NCI-H1436 treated with DMSO at 0.1 percent for 48 hours (cell line): ENCODE measurements around the gene KCNQ4.

ENCODE experiments used
- DNase-seq: peaks from one replicate; lab custom pipeline; 2025; lab: John Stamatoyannopoulos, UW

KCNQ4 gene

DNA sequence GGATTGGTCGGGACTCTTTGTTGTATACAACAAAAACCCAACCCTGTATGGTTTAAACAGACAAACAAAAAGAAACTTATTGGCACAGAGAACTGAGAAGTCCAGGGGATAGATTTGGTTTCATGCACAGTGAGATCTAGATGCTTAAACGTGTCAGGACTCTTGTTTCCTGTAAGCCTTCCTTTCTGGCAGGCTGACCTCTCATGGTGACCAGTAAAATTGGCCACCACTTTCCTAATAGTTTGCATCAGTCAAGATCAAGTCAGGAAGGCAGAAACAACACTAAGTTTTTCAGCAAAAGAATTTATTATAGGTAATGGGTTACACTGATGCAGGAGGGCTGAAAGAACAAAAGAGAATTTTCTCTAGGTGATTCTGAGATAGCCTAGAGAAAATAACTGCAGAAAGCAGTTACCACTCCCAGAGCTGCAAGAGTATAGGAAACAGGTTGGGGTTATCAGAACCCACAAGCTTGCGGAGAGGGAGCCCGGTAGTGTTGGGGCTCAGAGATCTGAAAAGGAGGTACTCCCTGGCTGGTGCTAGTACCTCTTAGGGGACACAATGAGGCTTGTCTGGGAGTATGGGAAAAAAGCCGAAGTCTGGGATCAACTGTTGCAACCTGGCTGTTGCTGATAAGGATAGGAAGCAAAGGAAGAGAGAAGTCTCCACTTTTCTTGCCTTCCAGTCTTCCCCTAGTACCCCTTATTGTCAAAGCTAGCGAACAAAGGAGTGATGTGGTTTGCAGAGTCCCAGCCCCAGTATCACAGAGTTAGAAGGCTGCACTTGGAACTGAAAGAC is 57.1 kb downstream of the KCNQ4 start:
- no peak for DNase-seq

DNA sequence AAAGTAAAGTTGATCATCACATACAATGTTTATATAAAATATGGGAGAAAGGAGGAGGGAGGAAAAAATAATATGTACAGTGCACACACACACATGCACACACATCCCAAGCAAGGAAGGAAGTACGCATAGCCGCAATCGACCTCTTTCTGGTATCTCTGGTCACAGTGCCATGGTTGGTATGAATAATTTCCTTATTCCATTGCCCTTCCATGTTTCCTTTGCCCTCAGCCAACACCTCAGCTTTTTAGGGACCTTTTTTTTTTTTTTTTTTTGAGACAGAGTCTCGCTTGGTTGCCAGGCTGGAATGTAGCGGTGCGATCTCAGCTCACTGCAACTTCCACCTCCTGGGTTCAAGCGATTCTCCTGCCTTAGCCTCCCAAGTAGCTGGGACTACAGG is 58.0 kb downstream of the KCNQ4 start:
- DNase-seq: no peak

DNA sequence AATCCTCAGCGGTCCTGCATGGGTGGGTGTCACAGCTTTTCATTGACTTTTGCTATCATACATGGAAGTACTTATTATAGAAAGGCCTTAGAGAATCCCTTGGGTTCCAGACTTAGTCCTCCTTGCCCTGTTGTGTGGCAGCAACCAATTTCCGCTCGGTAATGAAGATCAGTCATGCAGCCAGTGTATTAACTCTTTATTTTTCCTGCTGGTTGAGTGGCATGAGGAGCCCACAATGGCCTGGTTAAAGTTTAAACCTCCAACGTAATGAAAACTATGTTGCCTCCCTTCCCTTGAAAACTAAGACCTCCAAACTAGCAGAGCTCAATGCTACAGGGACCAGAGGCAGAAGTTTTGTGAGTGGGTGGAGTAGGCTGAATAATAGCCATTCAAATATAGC is 58.6 kb downstream of the KCNQ4 start:
- DNase-seq: no peak

DNA sequence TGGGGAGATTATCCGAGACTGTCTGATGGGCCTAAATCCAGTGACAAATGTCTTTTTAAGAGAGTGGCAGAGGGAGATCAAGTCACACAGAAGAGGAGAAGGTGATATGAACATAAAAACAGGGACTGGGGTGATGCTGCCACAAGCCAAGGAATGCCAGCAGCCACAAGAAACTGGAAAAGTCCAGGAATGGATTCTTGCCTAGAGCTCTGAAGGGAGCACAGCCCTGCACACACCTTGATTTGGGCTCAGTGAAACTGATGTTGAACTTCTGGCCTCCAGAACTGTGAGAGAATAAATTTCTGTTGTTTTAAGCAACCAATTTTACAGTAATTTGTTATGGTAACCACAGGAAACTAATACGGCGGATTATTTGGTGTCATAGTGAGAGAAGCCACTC is 59.1 kb downstream of the KCNQ4 start:
- no peak for DNase-seq

DNA sequence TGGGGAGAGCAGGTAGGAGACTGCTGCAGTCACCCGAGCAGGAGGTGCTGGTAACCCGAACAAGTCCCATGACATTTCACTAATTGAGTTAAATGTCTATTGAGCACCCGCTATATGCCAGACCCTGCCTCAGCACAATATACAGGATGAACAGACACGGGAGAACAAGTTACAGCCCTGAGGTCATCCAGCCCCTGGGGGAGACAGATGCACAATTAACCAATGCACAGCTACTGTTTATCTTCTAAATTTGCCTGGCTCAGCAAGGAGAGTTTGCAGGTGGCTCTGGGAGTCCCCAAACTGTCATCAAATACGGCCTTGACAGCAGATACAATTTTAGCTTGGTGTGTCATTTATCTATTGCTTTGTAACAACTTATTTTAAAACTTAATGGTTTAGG is 60.5 kb downstream of the KCNQ4 start:
- DNase-seq: peak; percentile 90

DNA sequence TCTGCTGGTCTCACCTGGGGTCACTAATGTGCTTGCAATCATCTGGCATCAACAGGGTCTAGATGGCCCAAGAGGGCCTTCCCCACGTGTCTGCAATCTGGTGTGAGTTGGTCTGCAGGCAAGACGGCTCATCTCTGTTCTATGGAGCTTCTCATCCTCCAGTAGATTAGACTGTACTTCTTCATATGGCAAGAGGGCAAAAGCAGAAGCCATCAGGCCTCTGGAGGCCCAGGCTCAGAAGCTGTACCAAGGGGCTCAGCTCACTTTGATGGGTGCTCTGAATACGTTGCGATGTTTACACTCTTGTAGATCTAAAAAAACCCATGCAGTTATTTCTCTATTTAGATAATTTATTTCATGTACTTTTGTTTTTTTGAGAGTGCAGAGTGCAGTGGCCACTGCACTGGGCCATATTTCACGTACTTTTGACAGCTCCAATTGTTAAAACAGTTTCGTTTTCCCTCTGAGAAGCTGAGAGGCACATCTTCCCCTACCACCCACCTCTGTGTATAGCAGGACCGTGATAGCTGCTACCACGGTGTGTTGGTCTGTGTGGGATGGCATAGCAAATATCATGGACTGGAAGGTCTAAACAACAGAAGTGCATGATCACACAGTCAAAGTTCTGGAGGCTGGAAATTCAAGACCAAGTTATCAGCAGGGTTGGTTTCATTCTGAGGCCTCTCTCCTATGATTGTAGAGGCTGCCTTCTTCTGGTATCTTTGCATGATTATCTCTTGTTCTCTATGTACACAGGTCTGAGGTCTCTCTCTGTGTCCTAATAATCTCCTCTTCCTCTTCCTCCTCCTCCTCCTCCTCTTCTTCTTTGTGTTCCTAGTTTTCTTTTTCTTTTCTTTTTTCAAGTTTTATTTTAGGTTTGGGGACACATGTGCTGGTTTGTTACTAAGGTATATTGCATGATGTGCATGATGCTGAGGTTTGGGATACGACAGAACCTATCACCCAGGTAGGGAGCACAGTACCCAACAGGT is 61.6 kb downstream of the KCNQ4 start:
- no peak for DNase-seq

DNA sequence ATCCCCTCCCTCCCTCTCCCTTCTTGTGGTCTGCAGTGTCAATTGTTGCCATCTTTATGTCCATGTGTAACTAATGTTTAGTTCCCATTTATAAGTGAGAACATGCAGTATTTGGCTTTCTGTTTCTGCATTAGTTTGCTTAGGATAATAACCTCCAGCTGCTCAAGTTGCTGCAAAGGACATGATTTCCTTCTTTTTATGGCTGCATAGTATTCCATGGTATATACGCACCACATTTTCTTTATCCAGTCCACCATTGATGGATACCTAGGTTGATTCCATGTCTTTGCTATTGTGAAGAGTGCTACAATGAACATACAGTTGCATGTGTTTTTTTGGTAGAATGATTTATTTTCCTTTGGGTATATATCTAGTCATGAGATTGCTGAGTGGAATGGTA is 62.3 kb downstream of the KCNQ4 start:
- no peak for DNase-seq

DNA sequence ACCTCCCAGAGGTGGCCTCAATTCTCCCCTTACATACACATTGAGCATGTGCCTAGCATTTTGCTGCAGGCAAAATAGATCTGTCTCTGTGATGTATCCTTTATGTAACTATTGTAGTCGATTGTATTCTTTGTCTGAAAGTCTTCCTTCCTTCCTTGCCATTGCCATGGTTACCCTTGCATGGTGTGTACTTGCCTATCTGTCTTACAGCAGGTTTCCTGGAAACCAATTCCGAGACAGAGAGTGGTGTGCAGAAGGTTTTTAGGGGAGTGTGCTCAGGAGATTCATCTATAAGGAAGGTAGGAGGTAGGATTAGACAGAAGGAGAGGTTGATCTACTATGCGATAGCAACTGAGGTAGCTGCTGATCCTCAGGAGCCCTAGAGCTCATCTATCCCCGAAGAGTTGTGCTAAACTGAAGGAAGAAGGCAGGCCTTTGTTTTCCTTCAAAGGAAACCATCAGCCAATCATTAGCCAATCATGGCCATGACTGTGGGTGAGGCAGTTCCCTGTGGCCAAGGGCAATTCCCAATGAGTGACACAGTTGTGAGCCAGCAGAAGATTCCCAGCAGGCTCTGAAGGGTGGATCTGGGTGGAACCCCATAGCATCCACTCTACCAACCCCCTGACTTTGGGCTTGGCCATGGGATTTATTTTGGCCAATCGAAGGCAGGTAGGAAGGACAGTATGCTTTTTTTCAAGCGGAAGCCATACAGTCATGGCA is 63.6 kb downstream of the KCNQ4 start:
- no peak for DNase-seq

DNA sequence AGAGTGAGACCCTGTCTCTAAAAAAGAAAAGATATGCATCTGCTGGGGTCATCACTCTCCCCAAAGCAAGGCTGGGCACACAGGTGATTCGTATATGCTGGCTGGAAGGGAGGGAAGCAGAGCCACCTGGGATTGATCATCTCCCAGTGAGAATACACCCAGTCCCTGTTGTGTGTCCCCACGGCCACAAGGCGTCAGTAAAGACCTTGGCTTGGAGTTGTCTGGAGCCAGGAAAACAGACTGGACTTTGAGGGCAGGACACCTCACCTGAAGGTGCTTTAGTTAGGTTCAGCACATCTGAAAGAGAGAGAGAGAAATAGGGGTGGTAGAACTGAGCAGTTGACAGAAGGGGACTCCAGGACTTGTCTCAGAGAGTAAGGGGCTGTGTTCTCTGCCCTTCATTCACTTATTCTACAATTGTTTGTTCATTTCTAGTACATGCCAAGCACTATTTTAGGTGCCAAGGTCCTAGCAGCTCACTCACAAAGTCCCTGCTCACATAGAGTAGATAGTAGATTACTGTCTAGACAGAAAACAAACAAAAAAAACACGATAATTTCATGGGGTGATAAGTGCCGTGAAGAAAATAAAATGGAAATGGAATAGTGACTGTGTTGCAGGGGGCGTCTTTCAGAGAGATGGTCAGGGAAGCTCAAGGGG is 65.1 kb downstream of the KCNQ4 start:
- DNase-seq: no peak

DNA sequence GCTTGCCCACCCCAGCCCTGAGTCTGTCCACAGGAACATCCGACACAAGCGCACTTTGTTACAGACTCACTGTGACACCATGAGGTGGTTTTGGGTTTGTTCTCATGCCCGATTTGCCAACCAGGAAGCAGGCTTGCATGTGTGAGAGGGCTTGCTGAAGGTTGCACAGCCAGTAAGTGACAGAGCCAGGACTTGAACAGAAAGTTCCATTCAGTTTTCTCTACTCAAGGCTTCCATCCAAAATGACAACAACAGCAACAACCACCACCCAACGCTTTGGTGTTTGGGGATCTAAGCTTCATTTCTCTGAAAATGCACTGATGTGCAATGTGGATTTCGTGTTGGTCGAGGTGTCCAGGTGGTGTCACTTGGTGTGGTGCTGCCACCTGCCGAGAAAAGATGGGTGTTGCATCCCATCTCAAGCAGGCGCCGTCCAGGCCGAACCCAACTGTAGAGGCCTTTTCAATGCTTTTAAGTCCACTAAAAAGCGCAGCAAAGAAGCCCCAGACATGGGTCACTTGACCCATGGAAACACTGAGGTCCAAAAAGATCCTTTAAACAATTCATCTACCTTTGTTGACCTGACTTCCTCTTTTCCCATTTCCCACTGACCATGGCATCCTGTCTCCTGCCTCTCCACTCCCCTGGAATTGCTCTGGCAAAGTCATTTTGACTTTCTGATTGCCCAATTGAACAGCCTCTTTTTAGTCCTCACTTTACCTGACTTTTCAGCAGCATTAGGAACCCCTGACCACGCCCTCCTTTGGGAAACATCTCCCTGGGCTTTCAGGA is 66.4 kb downstream of the KCNQ4 start:
- no peak for DNase-seq

DNA sequence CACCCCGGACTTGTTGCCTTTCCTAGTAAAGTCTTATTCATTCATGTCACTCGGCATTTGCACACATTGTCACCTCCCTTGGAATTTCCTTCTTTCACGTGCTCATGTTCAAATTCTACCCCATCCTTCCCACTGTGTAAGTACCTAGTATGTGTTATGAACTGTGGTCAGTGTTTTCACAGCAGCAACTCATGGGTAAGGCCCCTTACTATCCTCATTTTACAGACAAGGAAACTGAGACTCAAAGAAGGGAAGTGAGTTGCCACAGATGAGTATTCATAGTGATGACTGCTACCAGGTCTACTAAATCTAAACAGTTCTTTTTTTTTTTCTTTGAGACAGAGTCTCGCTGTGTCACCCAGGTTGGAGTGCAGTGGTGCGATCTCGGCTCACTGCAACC is 68.1 kb downstream of the KCNQ4 start:
- DNase-seq: no peak

DNA sequence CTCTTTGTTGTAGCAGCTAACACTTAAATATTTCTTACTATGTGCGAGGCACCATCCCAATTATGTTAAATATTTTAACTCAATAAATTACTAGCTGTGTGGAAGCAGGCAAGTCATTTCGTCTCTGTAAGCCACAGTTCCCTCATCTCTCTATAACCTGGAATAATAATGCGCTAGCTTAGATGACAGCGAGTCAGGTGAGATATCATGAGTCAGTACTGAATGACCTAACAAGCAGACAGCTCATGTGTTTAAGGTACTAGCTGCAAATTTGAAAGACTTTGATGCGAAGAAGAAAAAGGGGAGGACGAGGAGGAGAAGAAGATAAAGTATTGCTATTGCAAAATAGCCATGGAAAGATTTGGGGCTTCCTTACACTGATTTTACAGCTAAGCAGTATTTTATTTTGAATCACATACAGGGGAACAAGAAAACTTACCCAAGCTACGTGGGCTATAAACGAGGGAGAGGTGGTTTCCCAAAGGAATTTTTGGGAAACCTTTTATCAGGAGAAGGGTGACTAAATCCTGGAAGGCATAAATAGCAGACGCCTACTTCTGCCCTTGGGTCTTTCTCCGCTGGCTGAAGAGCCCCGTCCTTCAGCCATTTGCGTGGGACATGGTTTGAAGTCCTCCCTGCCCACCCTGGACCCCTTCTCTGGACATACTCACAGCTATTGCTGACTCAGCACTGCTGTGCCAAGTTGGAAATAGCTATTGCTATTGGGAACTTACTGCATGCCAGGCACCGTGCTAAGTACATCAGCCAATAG is 69.7 kb downstream of the KCNQ4 start:
- no peak for DNase-seq

DNA sequence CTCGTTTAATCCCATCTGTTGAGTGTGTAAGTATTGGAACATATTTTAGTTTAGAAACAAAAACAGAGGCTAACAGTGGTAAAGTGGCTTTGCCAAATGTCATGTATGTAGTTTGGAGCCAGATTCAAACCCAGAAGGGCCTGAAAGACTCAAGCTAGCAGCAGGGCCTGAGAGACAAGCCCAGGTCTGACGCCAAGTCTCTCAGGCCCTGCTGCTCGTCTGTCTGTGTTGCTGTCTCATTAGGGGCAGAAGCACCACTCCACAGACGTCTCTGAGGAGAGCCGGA is 70.2 kb downstream of the KCNQ4 start:
- DNase-seq: no peak

DNA sequence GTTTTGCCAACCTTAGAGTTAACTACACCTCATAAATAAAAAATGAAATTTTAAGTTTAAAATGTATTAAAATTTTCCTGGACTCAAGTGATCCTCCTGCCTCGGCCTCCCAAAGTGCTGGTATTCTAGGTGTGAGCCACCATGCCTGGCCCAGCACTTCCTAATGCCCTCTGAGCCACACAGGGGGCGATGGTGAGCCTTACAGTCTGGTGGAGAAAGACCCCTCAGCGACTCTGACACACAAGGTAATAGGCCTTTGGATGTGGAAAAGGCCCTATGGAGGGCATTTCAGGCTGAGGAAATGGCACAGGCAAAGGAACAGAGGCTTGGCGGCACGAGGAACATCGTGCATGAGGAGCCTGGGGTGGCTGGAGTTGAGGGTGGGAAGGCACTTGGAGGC is 71.9 kb downstream of the KCNQ4 start:
- no peak for DNase-seq

DNA sequence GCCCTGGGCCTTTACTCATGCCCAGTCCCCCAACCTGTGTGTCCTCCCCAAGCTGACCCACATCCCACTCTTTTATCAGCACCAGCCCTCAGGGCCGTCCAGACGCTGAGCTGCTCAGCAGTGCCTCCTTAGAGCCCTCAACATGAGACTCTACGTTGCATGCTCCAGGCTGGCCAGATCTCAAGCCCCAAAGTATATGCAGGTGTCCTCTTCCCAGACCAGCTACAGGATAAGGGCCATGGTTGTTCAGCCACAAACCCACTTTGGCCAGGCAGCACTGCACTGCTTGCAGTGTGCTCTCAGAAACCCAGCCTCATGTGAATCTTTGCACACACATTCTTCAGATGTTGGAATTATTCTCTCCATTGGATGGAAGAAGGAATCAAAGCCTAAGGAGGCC is 72.5 kb downstream of the KCNQ4 start:
- no peak for DNase-seq

DNA sequence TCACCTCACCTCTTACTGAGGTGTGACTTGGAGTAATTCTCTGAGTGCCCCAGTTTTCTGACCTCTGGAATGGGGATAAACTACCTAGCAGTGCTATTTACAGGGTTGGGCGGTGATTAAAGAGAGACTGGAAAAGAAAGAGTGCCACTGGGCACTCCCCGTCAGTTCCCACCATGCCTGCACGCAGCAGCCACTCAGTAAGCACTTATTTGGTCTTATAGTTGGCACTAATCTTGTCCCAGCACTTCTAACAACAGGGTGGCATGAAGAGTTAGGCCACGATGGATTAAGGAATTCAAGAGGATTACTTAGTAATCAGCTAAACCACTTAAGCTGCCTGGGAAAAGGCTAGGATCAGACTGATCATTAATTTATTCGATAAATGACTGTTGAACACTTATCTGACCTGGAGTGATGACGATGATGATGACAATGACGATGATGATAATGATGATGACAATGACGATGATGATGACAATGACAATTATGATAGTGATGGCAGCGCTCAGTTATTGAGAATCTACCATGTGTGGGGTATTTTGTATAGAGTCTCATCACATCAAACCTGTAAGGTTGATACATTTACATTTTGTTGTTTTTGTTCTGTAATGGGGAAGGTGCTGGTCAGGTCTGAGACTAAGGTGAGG is 73.2 kb downstream of the KCNQ4 start:
- DNase-seq: no peak

DNA sequence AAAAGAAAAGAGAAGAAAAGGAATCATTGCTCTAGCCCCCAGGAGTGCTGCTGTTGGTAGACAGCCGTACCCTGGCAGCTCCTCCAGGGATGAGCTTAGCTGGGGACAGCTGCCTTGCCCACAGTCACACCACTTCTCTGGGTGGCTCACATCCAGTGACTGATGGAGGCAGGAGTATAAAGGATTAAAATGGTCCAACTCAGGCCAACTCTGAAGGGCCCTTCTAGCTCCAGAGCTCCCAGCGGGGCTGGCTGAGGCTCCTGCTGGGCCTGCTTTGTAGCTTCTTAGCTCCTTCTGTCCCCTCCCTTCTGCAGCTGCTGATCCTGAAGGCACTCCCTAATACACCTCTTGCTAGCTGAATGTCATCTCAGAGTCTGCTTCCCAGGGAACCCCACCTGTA is 74.2 kb downstream of the KCNQ4 start:
- DNase-seq: no peak

DNA sequence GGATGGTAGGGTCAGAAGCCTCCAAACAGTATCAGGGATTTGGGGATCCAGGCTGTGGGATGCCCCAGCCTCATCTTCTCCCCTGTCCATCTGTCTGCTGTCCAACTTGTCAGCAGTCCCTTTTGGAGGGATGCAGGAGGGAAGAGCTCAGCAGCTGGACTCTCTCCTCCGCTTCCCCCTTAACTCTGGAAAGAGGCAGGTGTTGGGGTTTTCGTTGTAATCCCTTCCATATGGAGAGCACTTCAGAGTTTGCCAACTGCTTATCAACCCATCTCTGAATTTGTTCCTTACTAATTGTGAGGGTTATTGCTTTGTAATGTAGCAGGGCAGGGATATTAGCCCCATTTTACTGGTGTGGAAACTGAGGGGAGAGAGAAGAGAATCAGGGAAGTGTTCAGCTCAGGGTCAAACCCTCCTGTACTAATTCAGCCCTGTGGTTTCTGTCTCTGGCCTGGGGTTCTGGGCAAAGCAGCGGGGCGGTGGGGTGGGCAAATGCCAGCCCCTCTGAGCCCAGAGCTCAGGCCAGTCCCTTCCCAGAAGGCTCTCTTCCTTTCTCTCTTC is 75.3 kb downstream of the KCNQ4 start:
- DNase-seq: no peak

DNA sequence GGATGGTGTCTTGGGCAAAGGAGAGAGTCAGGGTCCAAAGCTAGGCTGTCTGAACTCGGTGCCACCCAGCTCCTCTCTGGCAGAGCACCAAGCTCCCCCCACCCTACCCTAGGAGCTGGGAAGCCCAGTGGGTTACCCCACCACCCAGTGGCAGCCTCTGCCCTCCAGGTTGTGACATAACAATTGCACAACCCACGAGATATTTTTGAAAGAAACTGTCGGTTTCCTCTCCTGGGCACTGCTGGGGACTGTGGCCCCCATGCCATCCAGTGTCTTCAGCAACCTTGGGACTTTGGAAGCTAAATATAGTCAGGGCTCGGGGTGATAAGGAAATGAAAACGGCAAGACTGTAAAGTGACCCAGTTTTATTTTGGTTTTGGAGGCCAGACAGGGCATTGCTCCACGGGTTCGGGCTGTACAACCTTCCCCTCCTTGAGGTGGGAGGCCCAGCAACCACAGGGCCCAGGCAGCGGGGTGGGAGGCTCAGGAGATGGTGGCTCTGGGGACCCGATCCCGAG is 77.2 kb downstream of the KCNQ4 start:
- DNase-seq: no peak
